Fibroblast of the aortic adventitia (primary cell): Measurements from ENCODE around the gene OLIG1. TPM values are rescaled to one million over a fixed set of nuclear protein-coding genes. Genes with fewer than 3 reads are reported as not detected.

ENCODE experiments used
- DNase-seq: peaks from one replicate; pipeline ENCODE4 v3.0.0-alpha.2; 2010; ENCODE audit warnings: low read depth
- H3K4me3 ChIP-seq: 2 replicates; pipeline ENCODE4 v1.5.1; 2011; ENCODE audit warnings: low read depth, mild to moderate bottlenecking, control low read depth, low read length, moderate library complexity
- total RNA-seq: library from RNA; depleted of rRNA; stranded (reverse); fragments of >200 nt; gene quantifications from 2 replicates; pipeline ENCODE4 v1.2.3, GENCODE V29; 2012; ENCODE audit warnings: low replicate concordance
- TF ChIP-seq, protein P1 (sequence below): IDR thresholded peaks from 2 replicates; pipeline ENCODE4 v1.5.1; 2011; ENCODE audit warnings: mild to moderate bottlenecking, low read length, control low read depth, inconsistent platforms; ENCODE audit not compliant: insufficient read depth

OLIG1 gene
- total RNA-seq, 1 donor: not detected

- no peak overlapping the region for H3K4me3 ChIP-seq
- TF ChIP-seq, protein P1, sequence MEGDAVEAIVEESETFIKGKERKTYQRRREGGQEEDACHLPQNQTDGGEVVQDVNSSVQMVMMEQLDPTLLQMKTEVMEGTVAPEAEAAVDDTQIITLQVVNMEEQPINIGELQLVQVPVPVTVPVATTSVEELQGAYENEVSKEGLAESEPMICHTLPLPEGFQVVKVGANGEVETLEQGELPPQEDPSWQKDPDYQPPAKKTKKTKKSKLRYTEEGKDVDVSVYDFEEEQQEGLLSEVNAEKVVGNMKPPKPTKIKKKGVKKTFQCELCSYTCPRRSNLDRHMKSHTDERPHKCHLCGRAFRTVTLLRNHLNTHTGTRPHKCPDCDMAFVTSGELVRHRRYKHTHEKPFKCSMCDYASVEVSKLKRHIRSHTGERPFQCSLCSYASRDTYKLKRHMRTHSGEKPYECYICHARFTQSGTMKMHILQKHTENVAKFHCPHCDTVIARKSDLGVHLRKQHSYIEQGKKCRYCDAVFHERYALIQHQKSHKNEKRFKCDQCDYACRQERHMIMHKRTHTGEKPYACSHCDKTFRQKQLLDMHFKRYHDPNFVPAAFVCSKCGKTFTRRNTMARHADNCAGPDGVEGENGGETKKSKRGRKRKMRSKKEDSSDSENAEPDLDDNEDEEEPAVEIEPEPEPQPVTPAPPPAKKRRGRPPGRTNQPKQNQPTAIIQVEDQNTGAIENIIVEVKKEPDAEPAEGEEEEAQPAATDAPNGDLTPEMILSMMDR: no peak
- no peak for DNase-seq
Observed at GRCh38 chr21:33037501-33037900, 32.4 kb upstream of the OLIG1 start.

- DNase-seq: no peak
- no peak overlapping the region for H3K4me3 ChIP-seq
- TF ChIP-seq, protein P1: no peak
Observed at GRCh38 chr21:33039536-33039935, 30.4 kb upstream of the OLIG1 start.

DNA sequence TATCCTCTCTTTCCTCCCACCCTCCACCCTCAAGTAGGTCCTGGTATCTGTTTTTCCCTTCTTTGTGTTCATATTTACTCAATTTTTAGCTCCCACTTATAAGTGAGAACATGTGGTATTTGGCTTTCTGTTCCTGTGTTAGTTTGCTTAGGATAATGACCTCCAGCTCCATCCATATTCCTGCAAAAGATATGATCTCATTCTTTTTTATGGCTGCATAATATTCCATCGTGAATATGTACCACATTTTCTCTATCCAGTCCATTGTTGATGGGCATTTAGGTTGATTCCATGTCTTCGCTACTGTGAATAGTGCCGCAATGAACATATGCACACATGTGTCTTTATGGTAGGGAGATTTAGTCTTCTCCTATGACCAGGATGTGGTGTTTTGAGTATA is 29.7 kb upstream of the OLIG1 start:
- TF ChIP-seq, protein P1: no peak
- H3K4me3 ChIP-seq: no peak overlapping the region
- no peak for DNase-seq

- DNase-seq: no peak
- TF ChIP-seq, protein P1: no peak
- no peak overlapping the region for H3K4me3 ChIP-seq
Observed at GRCh38 chr21:33041981-33042380, 28.0 kb upstream of the OLIG1 start.

DNA sequence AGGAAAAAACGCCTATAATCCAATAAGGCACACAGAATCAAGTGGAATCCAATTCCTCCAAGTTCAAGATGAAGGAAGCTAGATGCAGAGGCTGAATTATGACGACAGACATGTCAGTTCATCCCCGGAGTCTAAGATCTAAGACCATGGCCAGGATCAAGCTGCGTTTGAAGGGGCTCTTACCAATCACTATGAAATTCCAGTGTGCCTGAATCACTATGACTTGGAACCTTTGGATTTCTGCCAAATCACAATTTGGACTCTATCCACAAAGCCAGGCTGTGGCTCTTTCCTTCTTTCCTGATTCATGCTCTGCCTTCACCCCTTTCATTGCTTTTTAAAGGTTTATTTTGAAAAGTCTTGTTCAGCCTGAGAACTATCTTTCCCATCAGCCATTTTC is 27.1 kb upstream of the OLIG1 start:
- H3K4me3 ChIP-seq: no peak overlapping the region
- DNase-seq: peak; percentile 96
- TF ChIP-seq, protein P1: no peak

DNA sequence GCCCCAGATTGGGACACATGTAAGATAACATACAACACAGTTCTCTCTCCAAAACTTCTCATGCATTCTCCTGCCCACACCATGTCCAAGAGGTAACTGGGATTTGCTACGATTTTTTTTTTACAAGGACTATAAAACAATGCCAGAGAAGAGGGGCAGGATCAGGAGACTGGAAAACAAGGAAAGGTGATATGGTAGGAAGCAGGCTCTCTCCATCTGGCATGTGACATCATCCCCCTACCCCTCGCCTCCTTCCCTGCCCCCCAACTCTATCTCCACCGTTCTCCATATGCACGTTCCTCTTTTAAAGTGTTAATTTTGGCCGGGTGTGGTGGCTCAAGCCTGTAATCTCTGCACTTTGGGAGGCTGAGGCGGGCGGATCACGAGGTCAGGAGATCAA is 23.5 kb upstream of the OLIG1 start:
- TF ChIP-seq, protein P1: no peak
- no peak for DNase-seq
- H3K4me3 ChIP-seq: no peak overlapping the region

- TF ChIP-seq, protein P1: no peak
- H3K4me3 ChIP-seq: no peak overlapping the region
- DNase-seq: peak; percentile 76
Observed at GRCh38 chr21:33047231-33047630, 22.7 kb upstream of the OLIG1 start.
